ENCODE measurements around the gene PLCL1. TPM values are rescaled to one million over a fixed set of nuclear protein-coding genes. Genes with fewer than 3 reads are reported as not detected.

PLCL1 gene
- total and polyA plus RNA-seq, 12 donors, result 1.6 to 24.0 (median 4.9) TPM

GRCh38 chr2:198080879-198081765, 276.7 kb downstream of the PLCL1 start:
- TF ChIP-seq CTCF (IDR thresholded peaks at IDR 0.05) (no peak), POLR2A (IDR thresholded peaks at IDR 0.05) (no peak)
- Histone ChIP-seq H3K36me3 (replicated peaks in 1 of 2) (no peaks in the 10 kb centered on the region), H3K27me3 (no peaks in the 10 kb centered on the region), H3K9me3 (replicated peaks in 1 of 3) (no peaks in the 10 kb centered on the region), H3K27ac (no peak overlapping the region), H3K4me3 (no peak overlapping the region), H3K4me1 (replicated peaks in 1 of 2) (no peaks in the 10 kb centered on the region)
- intact Hi-C loops (cut with DNase I), result no loop called here
- WGBS, 4 donors, result 90 to 93% (median 92%) methylated on average over 2 of the region's 2 CpGs
- DNase-seq, result no peak

GRCh38 chr2:198084156-198084555, 279.8 kb downstream of the PLCL1 start:
- Histone ChIP-seq H3K36me3 (replicated peaks in 1 of 2) (no peaks in the 10 kb centered on the region), H3K27me3 (no peaks in the 10 kb centered on the region), H3K27ac (no peak overlapping the region), H3K9me3 (replicated peaks in 1 of 3) (peaks cover 0 to 6% (median 0%) of the 10 kb centered on the region in 3 donors), H3K4me3 (no peak overlapping the region), H3K4me1 (replicated peaks in 1 of 2) (no peaks in the 10 kb centered on the region)
- intact Hi-C loops (cut with DNase I), result no loop called here
- DNase-seq, result no peak
- no peak for TF ChIP-seq CTCF (IDR thresholded peaks at IDR 0.05)
- TF ChIP-seq POLR2A (IDR thresholded peaks at IDR 0.05), result no peak
- WGBS, 4 donors, result 92 to 98% (median 95%) methylated on average over 6 of the region's 6 CpGs

- no peak overlapping the region for H3K4me3 ChIP-seq
- H3K36me3 ChIP-seq (replicated peaks in 1 of 2), result no peaks in the 10 kb centered on the region
- 89 to 93% (median 90%) methylated on average over 2 of the region's 2 CpGs for WGBS, 4 donors
- TF ChIP-seq POLR2A (IDR thresholded peaks at IDR 0.05) (no peak), CTCF (IDR thresholded peaks at IDR 0.05) (no peak)
- H3K9me3 ChIP-seq (replicated peaks in 1 of 3), result no peaks in the 10 kb centered on the region
- no peak overlapping the region for H3K27ac ChIP-seq
- intact Hi-C loops (cut with DNase I), result no loop called here
- no peaks in the 10 kb centered on the region for H3K4me1 ChIP-seq (replicated peaks in 1 of 2)
- no peak for DNase-seq
- H3K27me3 ChIP-seq, result no peaks in the 10 kb centered on the region
Observed at GRCh38 chr2:198096002-198096401, 291.6 kb downstream of the PLCL1 start.

- H3K27me3 ChIP-seq, result no peaks in the 10 kb centered on the region
- H3K4me1 ChIP-seq (replicated peaks in 1 of 2), result no peaks in the 10 kb centered on the region
- no peak overlapping the region for H3K27ac ChIP-seq
- no peaks in the 10 kb centered on the region for H3K9me3 ChIP-seq (replicated peaks in 1 of 3)
- 67 to 81% (median 70%) methylated on average over 2 of the region's 2 CpGs for WGBS, 4 donors
- intact Hi-C loops (cut with DNase I), result no loop called here
- TF ChIP-seq POLR2A (IDR thresholded peaks at IDR 0.05) (no peak), CTCF (IDR thresholded peaks at IDR 0.05) (no peak)
- DNase-seq, result peak in 1 of 7 donors; percentile 6
- no peak overlapping the region for H3K4me3 ChIP-seq
- H3K36me3 ChIP-seq (replicated peaks in 1 of 2), result no peaks in the 10 kb centered on the region
Observed at GRCh38 chr2:198096965-198097364, 292.6 kb downstream of the PLCL1 start.

All from adrenal gland (tissue), 12 donors.